ENCODE data around the gene KLHL25.

KLHL25 gene

DNA sequence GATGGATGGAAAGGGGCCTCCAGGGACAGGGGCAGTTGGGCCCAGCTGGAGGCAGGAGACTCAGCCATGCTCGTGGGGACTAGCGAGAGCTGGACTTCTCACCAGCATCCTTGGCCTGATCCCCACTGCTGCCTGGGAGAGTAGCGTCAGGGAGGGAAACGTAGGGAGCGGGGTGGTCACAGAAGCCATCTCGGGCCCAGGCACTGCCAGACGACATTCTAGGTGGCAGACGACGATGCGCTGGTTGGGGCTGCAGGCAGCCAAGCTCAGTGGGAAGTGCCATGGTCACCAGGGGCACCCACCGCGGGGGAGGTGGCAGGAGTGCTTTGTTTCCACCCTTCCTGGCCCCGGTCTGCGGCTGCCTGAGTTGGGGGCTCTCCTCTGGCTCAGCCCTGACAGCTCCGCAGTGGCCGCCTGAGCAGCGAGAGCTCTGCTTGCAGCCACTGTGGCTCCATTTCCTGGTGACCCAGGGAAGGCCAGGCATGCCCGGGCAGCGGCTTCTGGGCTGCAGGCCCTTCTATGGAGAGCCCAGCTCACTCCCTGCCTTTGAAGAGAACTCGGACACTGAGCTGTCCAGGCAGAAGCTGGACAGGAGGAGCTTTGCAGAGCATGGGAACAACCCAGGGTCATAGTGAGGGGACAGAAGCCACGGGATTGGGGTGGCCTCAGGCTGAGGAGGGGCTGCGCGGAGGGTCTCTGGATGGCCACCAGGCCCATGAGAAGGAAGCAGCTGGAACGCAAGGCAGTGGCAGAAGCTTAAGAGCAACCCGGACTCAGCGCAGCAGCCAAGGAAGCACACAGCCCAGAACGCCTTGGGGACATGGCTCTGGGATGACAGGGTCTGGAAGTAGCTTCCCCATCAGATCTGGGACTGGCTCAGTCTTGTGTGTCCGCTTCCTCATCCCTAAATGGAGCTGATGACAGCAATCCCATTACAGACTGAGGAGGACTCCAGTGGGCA is 30.8 kb downstream of the KLHL25 start:
- H3K4me1 ChIP-seq (ENCODE audit: insufficient read depth, insufficient read length), result peaks cover 17% of the 10 kb centered on the region
- H3K36me3 ChIP-seq (ENCODE audit: insufficient read depth, insufficient read length, low read length), result peaks cover 78% of the 10 kb centered on the region
- no peaks in the 10 kb centered on the region for H3K9me3 ChIP-seq (ENCODE audit: insufficient read depth, low read length)
- TF ChIP-seq YY1 (IDR thresholded peaks at IDR 0.05; ENCODE audit: insufficient read depth, insufficient read length), result no peak
- TF ChIP-seq ZNF274 (IDR thresholded peaks at IDR 0.05; ENCODE audit: low read depth, low read length), result no peak
- no peak for TF ChIP-seq SUZ12 (IDR thresholded peaks at IDR 0.05; ENCODE audit: extremely low read depth, insufficient read depth, insufficient read length)
- H3K27me3 ChIP-seq (ENCODE audit: insufficient read depth, insufficient read length), result no peaks in the 10 kb centered on the region
- H3K4me3 ChIP-seq (ENCODE audit: insufficient read length, low read depth), result no peak overlapping the region
- DNase-seq (ENCODE audit: low read depth, low spot score), result no peak
- H3K9ac ChIP-seq (ENCODE audit: insufficient read length, low read depth), result no peak overlapping the region

DNA sequence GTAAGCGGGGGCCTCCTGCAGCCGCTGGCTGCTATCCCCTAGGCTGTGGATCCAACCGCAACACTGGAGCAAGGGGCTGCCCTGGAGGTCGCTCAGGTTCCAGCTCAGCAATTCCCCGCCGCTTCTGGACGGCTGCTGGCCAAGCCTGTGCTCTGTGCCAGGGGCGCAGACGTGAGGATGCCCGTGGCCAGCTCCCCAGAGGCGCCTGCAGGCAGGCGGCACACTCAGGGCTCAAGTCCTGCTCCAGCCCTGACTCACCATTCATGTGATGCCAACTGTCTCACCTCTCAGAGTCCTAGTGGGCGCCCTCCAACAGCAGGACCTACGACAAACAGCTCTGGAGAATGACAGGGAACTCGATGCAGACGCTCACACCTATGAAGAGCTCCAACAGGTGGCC is 31.6 kb downstream of the KLHL25 start:
- no peaks in the 10 kb centered on the region for H3K27me3 ChIP-seq (ENCODE audit: insufficient read depth, insufficient read length)
- peaks cover 18% of the 10 kb centered on the region for H3K4me1 ChIP-seq (ENCODE audit: insufficient read depth, insufficient read length)
- DNase-seq (ENCODE audit: low read depth, low spot score), result no peak
- H3K9ac ChIP-seq (ENCODE audit: insufficient read length, low read depth), result no peak overlapping the region
- H3K4me3 ChIP-seq (ENCODE audit: insufficient read length, low read depth), result no peak overlapping the region
- peaks cover 78% of the 10 kb centered on the region for H3K36me3 ChIP-seq (ENCODE audit: insufficient read depth, insufficient read length, low read length)
- TF ChIP-seq SUZ12 (IDR thresholded peaks at IDR 0.05; ENCODE audit: extremely low read depth, insufficient read depth, insufficient read length) (no peak), YY1 (IDR thresholded peaks at IDR 0.05; ENCODE audit: insufficient read depth, insufficient read length) (no peak), ZNF274 (IDR thresholded peaks at IDR 0.05; ENCODE audit: low read depth, low read length) (no peak)
- no peaks in the 10 kb centered on the region for H3K9me3 ChIP-seq (ENCODE audit: insufficient read depth, low read length)

DNA sequence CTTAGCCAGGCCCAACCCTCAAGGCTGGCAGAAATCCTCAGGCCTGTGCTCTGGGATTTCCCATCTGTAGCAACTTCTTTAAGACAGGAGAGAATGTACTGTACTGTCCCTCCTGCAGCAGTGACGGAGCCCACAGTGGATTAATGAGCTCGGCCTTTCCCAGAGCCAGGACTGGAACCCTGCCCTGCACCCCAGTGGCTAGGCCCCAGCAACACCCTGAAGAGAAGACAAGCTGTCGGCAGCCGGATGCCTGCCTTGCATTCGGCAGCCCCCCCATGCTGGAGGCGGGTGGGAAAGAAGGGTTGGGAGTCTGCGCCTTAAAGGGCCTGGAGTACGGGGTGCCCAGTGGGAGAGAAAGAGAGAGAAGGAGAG is 32.0 kb downstream of the KLHL25 start:
- TF ChIP-seq ZNF274 (IDR thresholded peaks at IDR 0.05; ENCODE audit: low read depth, low read length) (no peak), SUZ12 (IDR thresholded peaks at IDR 0.05; ENCODE audit: extremely low read depth, insufficient read depth, insufficient read length) (no peak), YY1 (IDR thresholded peaks at IDR 0.05; ENCODE audit: insufficient read depth, insufficient read length) (no peak)
- Histone ChIP-seq H3K36me3 (ENCODE audit: insufficient read depth, insufficient read length, low read length) (peaks cover 78% of the 10 kb centered on the region), H3K9me3 (ENCODE audit: insufficient read depth, low read length) (no peaks in the 10 kb centered on the region), H3K4me3 (ENCODE audit: insufficient read length, low read depth) (no peak overlapping the region), H3K27me3 (ENCODE audit: insufficient read depth, insufficient read length) (no peaks in the 10 kb centered on the region), H3K4me1 (ENCODE audit: insufficient read depth, insufficient read length) (peaks cover 19% of the 10 kb centered on the region), H3K9ac (ENCODE audit: insufficient read length, low read depth) (no peak overlapping the region)
- no peak for DNase-seq (ENCODE audit: low read depth, low spot score)

DNA sequence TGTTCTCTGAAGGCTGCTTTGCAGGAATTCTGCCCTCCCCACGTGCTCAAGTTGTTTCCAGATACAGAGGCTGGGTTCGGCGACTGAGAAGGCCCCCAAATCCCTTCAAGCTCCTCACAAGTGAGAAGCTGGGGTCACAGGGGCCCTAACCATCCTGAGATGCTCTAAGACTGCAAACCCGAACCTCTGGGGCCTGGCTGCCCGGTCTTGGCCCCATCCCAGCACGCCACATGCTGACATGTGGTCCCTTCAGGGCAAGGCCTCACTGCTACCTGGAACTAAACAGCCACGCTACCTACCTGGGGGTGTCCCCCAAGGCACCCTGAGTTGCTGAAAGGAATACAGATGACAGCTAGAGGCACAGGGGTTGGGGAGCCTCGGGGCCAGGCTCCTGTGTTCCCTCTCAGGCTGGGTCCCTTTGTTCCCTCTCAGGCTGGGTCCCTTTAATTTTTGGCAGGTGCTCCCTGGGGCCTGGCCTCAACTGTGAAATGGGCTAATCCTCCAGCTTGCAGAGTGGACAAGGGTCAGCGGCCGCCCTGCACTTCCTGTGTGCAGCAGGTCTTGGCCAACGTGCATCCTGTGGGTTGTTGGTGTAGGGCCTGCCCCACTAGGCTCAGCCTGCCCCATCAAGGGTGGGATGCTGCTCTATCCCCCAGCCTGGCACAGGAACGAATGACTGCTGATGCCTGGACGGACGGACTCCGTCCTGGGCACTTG is 32.5 kb downstream of the KLHL25 start:
- peaks cover 19% of the 10 kb centered on the region for H3K4me1 ChIP-seq (ENCODE audit: insufficient read depth, insufficient read length)
- no peak for TF ChIP-seq YY1 (IDR thresholded peaks at IDR 0.05; ENCODE audit: insufficient read depth, insufficient read length)
- no peak for TF ChIP-seq ZNF274 (IDR thresholded peaks at IDR 0.05; ENCODE audit: low read depth, low read length)
- peaks cover 75% of the 10 kb centered on the region for H3K36me3 ChIP-seq (ENCODE audit: insufficient read depth, insufficient read length, low read length)
- no peaks in the 10 kb centered on the region for H3K9me3 ChIP-seq (ENCODE audit: insufficient read depth, low read length)
- no peak overlapping the region for H3K9ac ChIP-seq (ENCODE audit: insufficient read length, low read depth)
- no peaks in the 10 kb centered on the region for H3K27me3 ChIP-seq (ENCODE audit: insufficient read depth, insufficient read length)
- no peak for DNase-seq (ENCODE audit: low read depth, low spot score)
- no peak overlapping the region for H3K4me3 ChIP-seq (ENCODE audit: insufficient read length, low read depth)

- TF ChIP-seq SUZ12 (IDR thresholded peaks at IDR 0.05; ENCODE audit: extremely low read depth, insufficient read depth, insufficient read length), result no peak
- TF ChIP-seq YY1 (IDR thresholded peaks at IDR 0.05; ENCODE audit: insufficient read depth, insufficient read length), result no peak
- TF ChIP-seq ZNF274 (IDR thresholded peaks at IDR 0.05; ENCODE audit: low read depth, low read length), result no peak
- peaks cover 18% of the 10 kb centered on the region for H3K4me1 ChIP-seq (ENCODE audit: insufficient read depth, insufficient read length)
Measured at GRCh38 chr15:85761635-85762034, 33.1 kb downstream of the KLHL25 start.

DNA sequence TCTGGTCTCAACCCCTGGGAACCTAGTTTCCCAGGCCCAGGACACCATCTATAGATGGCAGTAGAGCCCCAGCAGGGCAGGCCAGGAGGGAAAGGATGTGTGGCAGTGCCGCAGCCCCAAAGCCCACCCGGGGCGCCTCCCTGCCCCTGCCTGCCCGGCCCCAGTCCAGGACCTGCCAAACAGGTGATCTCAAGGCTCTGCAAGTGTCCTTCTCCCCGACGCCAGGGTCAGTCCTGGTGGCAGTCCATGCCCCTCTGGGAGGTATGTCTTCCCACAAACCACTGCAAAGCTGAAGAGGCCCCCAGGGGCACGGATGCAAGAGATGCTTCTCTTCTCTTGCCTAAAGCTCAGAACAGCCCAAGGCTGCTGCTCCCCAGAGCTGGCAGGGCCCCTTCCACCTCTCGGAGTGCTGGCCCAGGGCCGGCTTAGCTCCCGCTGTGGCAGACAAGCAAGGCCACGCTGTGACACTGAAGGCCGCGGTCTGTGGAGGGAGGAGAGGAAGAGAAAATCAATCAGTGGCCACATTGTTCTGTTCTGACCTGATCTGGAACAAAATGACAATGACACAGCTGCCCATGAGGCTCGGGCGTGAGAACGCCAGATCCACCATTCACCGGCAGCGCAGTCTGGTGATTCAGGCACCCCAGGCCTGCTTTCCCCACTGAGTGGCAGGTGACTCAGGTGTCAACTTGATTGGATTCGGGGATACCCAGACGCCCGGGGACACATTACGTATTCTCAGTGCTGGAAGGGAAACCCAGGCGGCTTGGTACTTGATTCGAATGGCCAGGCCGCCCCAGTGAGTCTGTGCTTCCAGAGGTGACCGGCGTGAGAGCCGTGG is 34.0 kb downstream of the KLHL25 start:
- no peak for TF ChIP-seq SUZ12 (IDR thresholded peaks at IDR 0.05; ENCODE audit: extremely low read depth, insufficient read depth, insufficient read length)
- no peak for TF ChIP-seq YY1 (IDR thresholded peaks at IDR 0.05; ENCODE audit: insufficient read depth, insufficient read length)
- TF ChIP-seq ZNF274 (IDR thresholded peaks at IDR 0.05; ENCODE audit: low read depth, low read length), result no peak
- Histone ChIP-seq H3K9me3 (ENCODE audit: insufficient read depth, low read length) (no peaks in the 10 kb centered on the region), H3K27me3 (ENCODE audit: insufficient read depth, insufficient read length) (no peaks in the 10 kb centered on the region), H3K4me1 (ENCODE audit: insufficient read depth, insufficient read length) (peaks cover 14% of the 10 kb centered on the region), H3K4me3 (ENCODE audit: insufficient read length, low read depth) (no peak overlapping the region), H3K9ac (ENCODE audit: insufficient read length, low read depth) (no peak overlapping the region), H3K36me3 (ENCODE audit: insufficient read depth, insufficient read length, low read length) (peaks cover 75% of the 10 kb centered on the region)
- DNase-seq (ENCODE audit: low read depth, low spot score), result no peak

More at GRCh38 chr15:85761635-85762034, 33.1 kb downstream of the KLHL25 start:
- Histone ChIP-seq H3K9me3 (ENCODE audit: insufficient read depth, low read length) (no peaks in the 10 kb centered on the region), H3K9ac (ENCODE audit: insufficient read length, low read depth) (no peak overlapping the region), H3K27me3 (ENCODE audit: insufficient read depth, insufficient read length) (no peaks in the 10 kb centered on the region), H3K4me3 (ENCODE audit: insufficient read length, low read depth) (no peak overlapping the region), H3K36me3 (ENCODE audit: insufficient read depth, insufficient read length, low read length) (peaks cover 75% of the 10 kb centered on the region)
- no peak for DNase-seq (ENCODE audit: low read depth, low spot score)
